ENCODE results near the gene YEATS2. TPM values are rescaled to one million over a fixed set of nuclear protein-coding genes. Genes with fewer than 3 reads are reported as not detected.

Gene YEATS2
- polyA plus RNA-seq, 3 donors: 4.2 to 33.0 (median 5.0) TPM

GRCh38 chr3:183743231-183743630, 45.6 kb downstream of the YEATS2 start:
- peaks cover 14 to 61% of the 10 kb centered on the region in 2 donors for H3K36me3 ChIP-seq (replicated peaks in 1 of 2; ENCODE audit: control insufficient read depth in 1 of 2, insufficient read depth in 2 of 2, low read length in 2 of 2)
- Mint-ChIP-seq H3K36me3 (peaks cover 35 to 70% of the 10 kb centered on the region in 2 donors), H3K9me3 (no peaks in the 10 kb centered on the region), H3K27me3 (ENCODE audit: low read depth in 3 of 3) (no peaks in the 10 kb centered on the region), H3K27ac (peak overlapping the region in 2 of 7 donors; percentile 30), H3K4me3 (no peak overlapping the region), H3K4me1 (no peaks in the 10 kb centered on the region)
- no peaks in the 10 kb centered on the region for H3K4me1 ChIP-seq (ENCODE audit: control insufficient read depth in 1 of 2, insufficient read depth in 2 of 2, low read length in 2 of 2)
- H3K9me3 ChIP-seq (replicated peaks in 1 of 2; ENCODE audit: control insufficient read depth in 1 of 2, insufficient read depth in 1 of 2, low read length in 2 of 2): no peaks in the 10 kb centered on the region
- no peak for DNase-seq
- no peak overlapping the region for H3K9ac ChIP-seq (ENCODE audit: insufficient read depth, low read length, poor library complexity, severe bottlenecking)
- H3K27me3 ChIP-seq (ENCODE audit: control insufficient read depth in 2 of 2, insufficient read depth in 2 of 2, low read length in 2 of 2): no peaks in the 10 kb centered on the region
- H3K4me2 ChIP-seq (replicated peaks; ENCODE audit: extremely low read depth, low read length, poor library complexity, severe bottlenecking): no peak overlapping the region
- WGBS (ENCODE audit: insufficient coverage): no CpG with 5 or more reads among the region's 7 CpGs
- no peak for TF ChIP-seq CTCF (IDR thresholded peaks at IDR 0.05)
- no peak overlapping the region for H2AFZ ChIP-seq (ENCODE audit: insufficient read depth, low read depth, low read length, poor library complexity, severe bottlenecking)
- H3K27ac ChIP-seq (ENCODE audit: low read depth in 1 of 2, low read length in 2 of 2): no peak overlapping the region
- intact Hi-C loops (cut with micrococcal nuclease): no loop called here
- H3K4me3 ChIP-seq (replicated peaks in 1 of 3; ENCODE audit: low read depth in 2 of 3, low read length in 3 of 3): no peak overlapping the region
- no peaks in the 10 kb centered on the region for H4K20me1 ChIP-seq (ENCODE audit: insufficient read depth, low read length)
- H3K79me2 ChIP-seq (ENCODE audit: insufficient read depth, low read length): no peaks in the 10 kb centered on the region

- H3K27me3 Mint-ChIP-seq (ENCODE audit: low read depth in 3 of 3): no peaks in the 10 kb centered on the region
- no peaks in the 10 kb centered on the region for H3K4me1 ChIP-seq (ENCODE audit: control insufficient read depth in 1 of 2, insufficient read depth in 2 of 2, low read length in 2 of 2)
- no peak overlapping the region for H3K4me2 ChIP-seq (replicated peaks; ENCODE audit: extremely low read depth, low read length, poor library complexity, severe bottlenecking)
- H3K9me3 Mint-ChIP-seq: peaks cover 0 to 2% (median 0%) of the 10 kb centered on the region in 7 donors
- peak overlapping the region in 3 of 7 donors; percentile 1 to 55 (median 26) for H3K27ac Mint-ChIP-seq
- no peaks in the 10 kb centered on the region for H3K4me1 Mint-ChIP-seq
- H3K4me3 Mint-ChIP-seq: no peak overlapping the region
- H3K36me3 Mint-ChIP-seq: peaks cover 43 to 86% of the 10 kb centered on the region in 2 donors
- WGBS (ENCODE audit: insufficient coverage): 100% methylated on average over 6 of the region's 16 CpGs
- TF ChIP-seq CTCF (IDR thresholded peaks at IDR 0.05): no peak
- no peak overlapping the region for H2AFZ ChIP-seq (ENCODE audit: insufficient read depth, low read depth, low read length, poor library complexity, severe bottlenecking)
- intact Hi-C loops (cut with micrococcal nuclease): no loop called here
- no peaks in the 10 kb centered on the region for H4K20me1 ChIP-seq (ENCODE audit: insufficient read depth, low read length)
- H3K27me3 ChIP-seq (ENCODE audit: control insufficient read depth in 2 of 2, insufficient read depth in 2 of 2, low read length in 2 of 2): no peaks in the 10 kb centered on the region
- no peak for DNase-seq
- no peaks in the 10 kb centered on the region for H3K9me3 ChIP-seq (replicated peaks in 1 of 2; ENCODE audit: control insufficient read depth in 1 of 2, insufficient read depth in 1 of 2, low read length in 2 of 2)
- no peak overlapping the region for H3K27ac ChIP-seq (ENCODE audit: low read depth in 1 of 2, low read length in 2 of 2)
- peaks cover 19 to 73% of the 10 kb centered on the region in 2 donors for H3K36me3 ChIP-seq (replicated peaks in 1 of 2; ENCODE audit: control insufficient read depth in 1 of 2, insufficient read depth in 2 of 2, low read length in 2 of 2)
- no peak overlapping the region for H3K4me3 ChIP-seq (replicated peaks in 1 of 3; ENCODE audit: low read depth in 2 of 3, low read length in 3 of 3)
- H3K9ac ChIP-seq (ENCODE audit: insufficient read depth, low read length, poor library complexity, severe bottlenecking): no peak overlapping the region
- H3K79me2 ChIP-seq (ENCODE audit: insufficient read depth, low read length): no peaks in the 10 kb centered on the region
These were observed 47.9 kb downstream of the YEATS2 start for GRCh38 chr3:183745300-183746098.
